Effector memory CD4-positive, alpha-beta T cell (primary cell): Measurements from ENCODE around the gene ARNT2.

Experiments
- DNase-seq, 3 donors: peaks; one replicate each; pipeline ENCODE4 v3.0.0-alpha.2; 2020
- H3K27ac ChIP-seq: 2 replicates; pipeline ENCODE4 v1.7.0; 2013; ENCODE audit warnings: mild to moderate bottlenecking, low read length, moderate library complexity; ENCODE audit not compliant: insufficient read depth, poor library complexity, severe bottlenecking
- H3K27me3 ChIP-seq: replicated peaks from 2 replicates; pipeline ENCODE4 v1.7.0; 2013; ENCODE audit warnings: mild to moderate bottlenecking, low read length; ENCODE audit not compliant: insufficient read depth, control insufficient read depth, poor library complexity, severe bottlenecking
- H3K36me3 ChIP-seq: 2 replicates; pipeline ENCODE4 v1.7.0; 2013; ENCODE audit warnings: mild to moderate bottlenecking, low read length, moderate library complexity; ENCODE audit not compliant: control insufficient read depth, insufficient read depth
- H3K4me1 ChIP-seq: 2 replicates; pipeline ENCODE4 v1.7.0; 2013; ENCODE audit warnings: low read length, mild to moderate bottlenecking; ENCODE audit not compliant: control insufficient read depth, insufficient read depth, poor library complexity, severe bottlenecking
- H3K4me3 ChIP-seq: 2 replicates; pipeline ENCODE4 v1.7.0; 2013; ENCODE audit warnings: low read length, low read depth, mild to moderate bottlenecking; ENCODE audit not compliant: insufficient read depth, poor library complexity, severe bottlenecking
- H3K9me3 ChIP-seq: 2 replicates; pipeline ENCODE4 v1.7.0; 2013; ENCODE audit warnings: mild to moderate bottlenecking, low read length, moderate library complexity; ENCODE audit not compliant: control insufficient read depth

ARNT2 gene

GRCh38 chr15:80494351-80494751 is 90.2 kb downstream of the ARNT2 start:
- Histone ChIP-seq H3K27ac (no peak overlapping the region), H3K27me3 (no peaks in the 10 kb centered on the region), H3K4me1 (no peaks in the 10 kb centered on the region), H3K4me3 (no peak overlapping the region), H3K36me3 (no peaks in the 10 kb centered on the region), H3K9me3 (no peaks in the 10 kb centered on the region)
- no peak for DNase-seq

GRCh38 chr15:80494756-80495155 is 90.6 kb downstream of the ARNT2 start:
- Histone ChIP-seq H3K9me3 (no peaks in the 10 kb centered on the region), H3K27me3 (no peaks in the 10 kb centered on the region), H3K4me3 (no peak overlapping the region), H3K36me3 (no peaks in the 10 kb centered on the region), H3K27ac (no peak overlapping the region), H3K4me1 (no peaks in the 10 kb centered on the region)
- DNase-seq = no peak

- no peaks in the 10 kb centered on the region for H3K36me3 ChIP-seq
- H3K27me3 ChIP-seq = no peaks in the 10 kb centered on the region
- no peak for DNase-seq
- no peak overlapping the region for H3K4me3 ChIP-seq
- no peaks in the 10 kb centered on the region for H3K4me1 ChIP-seq
- H3K9me3 ChIP-seq = no peaks in the 10 kb centered on the region
- H3K27ac ChIP-seq = no peak overlapping the region
Observed at GRCh38 chr15:80495401-80495942, 91.3 kb downstream of the ARNT2 start.

GRCh38 chr15:80496096-80496495 is 91.9 kb downstream of the ARNT2 start:
- Histone ChIP-seq H3K36me3 (no peaks in the 10 kb centered on the region), H3K4me1 (no peaks in the 10 kb centered on the region), H3K27me3 (no peaks in the 10 kb centered on the region), H3K4me3 (no peak overlapping the region), H3K9me3 (no peaks in the 10 kb centered on the region), H3K27ac (no peak overlapping the region)
- DNase-seq = no peak

DNA sequence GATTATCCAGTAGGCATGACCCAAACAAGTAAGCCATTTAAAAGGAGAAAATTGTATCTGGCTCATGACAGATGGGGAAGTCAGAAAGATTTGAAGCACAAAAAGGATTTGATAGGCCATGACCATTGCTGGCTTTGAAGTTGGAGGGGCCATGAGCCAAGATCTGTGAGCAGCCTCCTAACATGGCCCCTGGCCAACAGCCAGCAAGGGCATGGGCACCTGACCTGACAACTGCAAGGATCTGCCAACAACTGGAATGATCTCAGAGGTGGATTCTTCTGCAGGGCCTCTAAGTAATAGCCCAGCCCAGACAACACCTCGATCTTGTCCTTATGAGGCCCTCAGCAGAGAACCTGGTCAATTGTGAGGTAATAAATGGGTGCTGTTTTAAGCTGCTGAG is 93.0 kb downstream of the ARNT2 start:
- Histone ChIP-seq H3K36me3 (no peaks in the 10 kb centered on the region), H3K27me3 (peaks cover 3% of the 10 kb centered on the region), H3K27ac (no peak overlapping the region), H3K9me3 (no peaks in the 10 kb centered on the region), H3K4me1 (no peaks in the 10 kb centered on the region), H3K4me3 (no peak overlapping the region)
- DNase-seq = no peak

DNA sequence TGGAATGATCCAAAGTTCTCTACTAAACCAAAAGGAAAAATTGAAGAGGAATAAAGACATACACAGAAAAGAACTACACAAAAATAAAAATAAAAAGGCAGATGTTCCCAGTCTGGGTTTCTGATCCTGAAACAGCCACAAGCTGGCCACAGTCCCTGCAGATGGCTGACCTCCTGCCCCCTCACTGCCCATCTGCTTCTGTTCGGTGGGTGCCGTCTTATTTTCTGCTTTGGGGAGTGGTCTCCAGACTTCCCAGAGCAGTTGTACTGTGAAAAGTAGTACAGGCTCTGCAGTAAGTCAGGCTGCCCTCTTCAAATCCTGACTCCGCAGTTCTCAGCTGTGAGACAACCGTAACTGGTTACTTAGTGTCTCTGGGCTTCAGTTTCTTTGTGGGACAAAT is 94.5 kb downstream of the ARNT2 start:
- no peak for DNase-seq
- Histone ChIP-seq H3K4me1 (no peaks in the 10 kb centered on the region), H3K27me3 (peaks cover 3% of the 10 kb centered on the region), H3K9me3 (no peaks in the 10 kb centered on the region), H3K27ac (no peak overlapping the region), H3K36me3 (no peaks in the 10 kb centered on the region), H3K4me3 (no peak overlapping the region)

GRCh38 chr15:80500021-80500420 is 95.8 kb downstream of the ARNT2 start:
- H3K36me3 ChIP-seq = no peaks in the 10 kb centered on the region
- no peak for DNase-seq
- H3K27me3 ChIP-seq = peaks cover 3% of the 10 kb centered on the region
- no peak overlapping the region for H3K27ac ChIP-seq
- no peak overlapping the region for H3K4me3 ChIP-seq
- H3K4me1 ChIP-seq = no peaks in the 10 kb centered on the region
- H3K9me3 ChIP-seq = no peaks in the 10 kb centered on the region

DNA sequence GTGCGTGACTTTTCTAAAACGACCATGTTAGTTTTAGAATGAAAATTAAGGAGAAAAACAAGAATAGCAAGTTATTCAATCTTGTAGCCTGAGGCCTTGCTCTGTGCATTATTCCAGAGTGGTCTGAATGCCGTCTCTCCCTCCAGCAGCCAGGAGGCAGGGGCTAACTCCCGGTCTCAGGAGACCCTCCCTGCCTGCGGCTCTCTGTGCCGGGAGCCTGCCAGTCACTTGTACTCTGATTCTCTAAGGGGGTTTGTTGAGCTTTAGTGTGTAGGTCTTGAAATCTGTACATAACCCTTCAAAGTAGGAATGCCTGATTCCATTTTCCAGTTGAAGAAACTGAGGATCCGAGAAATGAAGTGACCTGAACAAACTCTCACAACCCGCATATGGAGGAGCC is 97.3 kb downstream of the ARNT2 start:
- H3K4me1 ChIP-seq = no peaks in the 10 kb centered on the region
- H3K9me3 ChIP-seq = no peaks in the 10 kb centered on the region
- no peak overlapping the region for H3K4me3 ChIP-seq
- no peaks in the 10 kb centered on the region for H3K36me3 ChIP-seq
- no peak for DNase-seq
- H3K27me3 ChIP-seq = peaks cover 3% of the 10 kb centered on the region
- H3K27ac ChIP-seq = no peak overlapping the region

DNA sequence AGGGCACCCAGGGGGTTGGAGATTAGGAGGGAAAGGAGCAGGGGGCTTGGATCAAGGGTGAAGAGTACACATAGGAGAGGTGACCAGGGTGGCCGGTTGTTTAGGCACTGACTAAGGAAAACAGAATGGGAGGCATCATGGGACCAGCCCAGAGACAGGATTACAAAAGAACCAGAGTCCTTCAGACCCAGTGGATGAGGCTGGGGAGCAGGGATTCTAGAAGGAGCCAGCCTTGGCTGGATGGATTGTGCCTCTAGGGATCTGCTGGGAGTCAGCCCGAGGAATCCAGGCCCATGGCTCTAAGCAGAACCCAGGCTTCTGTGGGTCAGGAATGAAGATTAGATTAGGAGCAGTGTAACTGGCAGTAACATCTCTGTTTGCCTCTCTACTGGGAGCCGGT is 98.6 kb downstream of the ARNT2 start:
- Histone ChIP-seq H3K4me1 (no peaks in the 10 kb centered on the region), H3K9me3 (no peaks in the 10 kb centered on the region), H3K4me3 (no peak overlapping the region), H3K27ac (no peak overlapping the region), H3K27me3 (peaks cover 3% of the 10 kb centered on the region), H3K36me3 (no peaks in the 10 kb centered on the region)
- DNase-seq = no peak

DNA sequence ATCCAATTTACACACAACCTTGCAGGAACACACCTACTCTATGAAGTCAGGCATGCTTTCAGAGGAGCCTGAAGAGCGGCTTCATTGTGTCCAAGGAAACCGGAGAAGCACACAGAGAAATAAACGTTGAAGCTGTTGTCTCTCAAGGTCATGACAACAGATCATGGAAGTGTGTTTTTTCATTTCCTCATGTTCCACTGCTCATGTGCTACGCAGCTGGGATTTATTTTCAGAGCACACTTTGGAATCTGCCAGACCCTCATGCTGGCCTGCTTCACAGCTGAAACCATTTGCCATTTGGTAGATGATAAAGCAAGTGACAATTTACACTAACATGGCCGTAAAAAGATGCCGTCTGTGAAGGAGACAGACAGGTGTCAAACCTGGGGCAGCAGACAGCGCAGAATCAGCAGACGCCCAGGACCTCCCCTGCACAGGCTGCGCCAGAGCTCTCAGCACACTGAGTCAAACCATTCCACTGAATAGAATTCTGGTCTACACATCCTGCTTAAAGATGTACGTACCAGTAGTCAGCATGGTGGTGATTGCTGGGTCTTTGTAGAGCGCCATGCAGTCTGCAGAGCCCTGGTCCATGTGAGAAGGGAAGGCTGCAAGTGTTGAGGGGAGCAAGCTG is 99.3 kb downstream of the ARNT2 start:
- H3K9me3 ChIP-seq = no peaks in the 10 kb centered on the region
- H3K4me1 ChIP-seq = no peaks in the 10 kb centered on the region
- no peak overlapping the region for H3K4me3 ChIP-seq
- DNase-seq = no peak
- peaks cover 3% of the 10 kb centered on the region for H3K27me3 ChIP-seq
- H3K27ac ChIP-seq = no peak overlapping the region
- no peaks in the 10 kb centered on the region for H3K36me3 ChIP-seq
